Pons (tissue), 1 donor: ENCODE measurements around the gene EDAR.
A peak's percentile ranks its signal among the peaks of the same experiment; 100 is the strongest.

Experiments
- DNase-seq: peaks from one replicate; pipeline ENCODE4 v3.0.0-alpha.2; 2016; ENCODE audit warnings: low spot score

Gene EDAR

DNA sequence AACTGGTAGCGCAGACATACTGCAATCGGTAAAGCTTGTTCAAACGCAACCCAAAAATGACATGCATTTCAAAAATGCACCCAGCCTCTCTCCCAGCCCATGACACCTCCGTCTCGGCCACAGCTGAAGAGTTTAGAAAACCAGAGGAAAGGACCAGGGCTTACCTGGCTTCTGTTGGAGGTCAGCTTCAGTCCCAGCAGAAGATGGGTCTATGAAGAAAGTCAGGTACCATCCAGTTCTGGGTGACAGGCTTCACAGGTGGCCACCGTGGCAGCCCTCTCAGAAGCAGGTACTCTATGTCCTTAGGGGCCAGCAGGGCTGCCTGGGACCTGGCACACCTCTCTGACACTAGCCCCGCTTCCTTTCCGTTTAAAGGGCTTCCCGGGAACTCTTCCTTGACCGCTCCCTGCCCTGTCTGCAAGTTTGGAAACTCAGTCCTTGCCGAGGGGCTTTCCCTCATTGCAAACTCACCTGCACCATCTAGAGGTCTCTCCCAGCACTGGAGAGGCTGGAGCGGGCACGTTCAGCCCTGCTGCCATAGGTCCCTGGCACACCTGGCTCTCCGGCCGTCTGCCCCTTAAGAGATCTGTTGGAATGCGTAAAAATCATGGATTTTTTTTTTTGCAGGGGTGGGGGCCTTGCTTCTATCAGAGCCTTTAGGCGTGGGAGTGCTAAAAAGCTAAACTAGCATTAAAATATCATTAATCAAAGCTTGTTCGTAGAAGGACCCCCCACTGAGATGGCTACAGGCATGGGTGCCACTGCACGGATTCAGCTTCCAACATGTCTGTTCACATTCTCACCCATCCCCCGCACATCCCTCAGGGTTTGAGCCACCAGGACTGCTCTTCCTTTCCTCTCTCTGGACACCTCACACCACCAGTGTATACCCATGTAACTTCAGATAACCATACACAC is at the start of gene EDAR:
Gene EDAR (minus strand): TSS at position 425 of the 918 bp plus-strand sequence. CDS start 58,206 bp downstream, outside the sequence.
- no peak for DNase-seq

DNA sequence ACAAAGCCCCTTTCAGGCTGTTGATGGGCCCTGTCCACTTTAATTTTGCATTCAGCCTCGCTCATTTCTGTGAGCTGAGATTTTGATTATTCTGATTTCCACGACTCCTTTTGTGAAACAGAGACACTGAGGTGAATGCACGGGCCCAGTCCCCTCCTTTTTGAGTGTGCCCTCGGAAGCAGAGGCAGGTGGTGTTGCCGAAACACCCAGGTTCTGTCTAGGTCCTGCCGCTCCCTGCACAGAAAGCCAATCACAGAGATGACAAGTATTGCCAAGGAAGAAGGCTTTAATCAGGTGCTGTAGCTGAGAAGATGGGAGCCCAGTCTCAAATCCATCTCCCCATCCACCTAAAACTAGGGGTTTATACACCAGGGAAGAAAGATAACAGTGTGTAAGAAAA is 44.2 kb upstream of the EDAR start:
- DNase-seq = no peak

DNA sequence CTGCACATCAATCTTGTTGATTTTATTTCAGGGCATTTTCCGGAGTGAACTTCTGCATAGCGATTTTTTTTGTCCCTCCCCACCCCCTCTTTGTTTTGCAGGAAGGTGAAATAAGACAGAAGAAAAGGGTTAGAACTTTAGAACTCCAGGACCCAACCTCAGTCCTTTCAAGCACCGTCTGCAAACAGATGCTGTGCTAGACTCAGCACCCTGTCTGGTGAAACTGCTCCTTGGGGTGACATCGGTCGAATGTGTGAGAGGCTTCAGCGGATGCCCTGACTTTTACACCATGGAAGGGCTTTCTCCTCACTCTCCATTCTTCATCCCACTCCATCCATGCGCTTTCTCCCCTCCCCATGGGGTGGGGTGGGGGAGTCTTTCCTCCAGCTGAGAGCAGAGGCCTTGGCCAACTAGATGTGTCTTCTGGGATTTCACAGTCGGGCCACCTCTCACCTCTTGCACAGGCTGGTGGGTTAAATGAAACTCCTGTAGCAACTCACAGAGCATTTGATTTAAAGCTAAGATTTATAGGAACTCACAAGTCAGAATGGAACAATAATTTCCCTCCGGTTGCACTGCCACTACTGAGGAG is 43.3 kb upstream of the EDAR start:
- no peak for DNase-seq

DNA sequence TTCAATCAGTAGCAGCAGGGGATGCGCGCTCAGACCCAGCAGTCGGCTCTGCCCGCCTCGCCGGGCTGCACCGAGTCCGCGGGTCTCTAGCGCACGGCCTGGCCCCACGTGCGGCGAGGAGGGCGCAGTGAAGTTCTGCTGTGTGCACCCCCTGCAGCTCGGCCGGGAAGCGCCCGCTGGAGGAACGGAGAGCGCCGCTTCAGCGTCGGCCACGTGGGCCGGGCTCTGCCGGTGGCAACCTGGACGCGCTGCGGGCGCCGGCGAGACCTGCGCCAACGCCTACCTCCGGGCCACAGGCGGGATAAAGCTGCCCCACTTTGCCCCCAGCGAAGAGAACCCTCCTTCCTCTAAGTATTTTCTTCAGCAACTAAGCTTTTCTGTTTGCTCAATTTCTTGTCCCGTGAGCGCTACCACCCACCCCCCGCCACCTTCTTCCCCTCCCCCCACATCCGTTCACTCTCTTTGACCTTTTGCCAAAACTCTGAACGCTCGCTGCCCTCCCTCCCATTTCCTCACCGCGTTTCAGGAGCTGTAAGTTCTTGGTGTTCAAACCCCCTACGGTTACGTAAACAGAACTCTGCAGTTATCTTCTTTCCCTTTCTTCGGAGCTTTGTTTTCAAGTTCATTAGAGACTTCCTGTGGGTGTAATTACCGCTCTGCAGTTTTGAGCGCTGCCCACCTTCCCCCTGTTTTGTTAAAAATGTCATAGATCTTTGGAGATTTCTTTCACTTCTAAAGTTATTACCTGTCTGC is 42.6 kb upstream of the EDAR start:
- DNase-seq = peak; percentile 17

DNA sequence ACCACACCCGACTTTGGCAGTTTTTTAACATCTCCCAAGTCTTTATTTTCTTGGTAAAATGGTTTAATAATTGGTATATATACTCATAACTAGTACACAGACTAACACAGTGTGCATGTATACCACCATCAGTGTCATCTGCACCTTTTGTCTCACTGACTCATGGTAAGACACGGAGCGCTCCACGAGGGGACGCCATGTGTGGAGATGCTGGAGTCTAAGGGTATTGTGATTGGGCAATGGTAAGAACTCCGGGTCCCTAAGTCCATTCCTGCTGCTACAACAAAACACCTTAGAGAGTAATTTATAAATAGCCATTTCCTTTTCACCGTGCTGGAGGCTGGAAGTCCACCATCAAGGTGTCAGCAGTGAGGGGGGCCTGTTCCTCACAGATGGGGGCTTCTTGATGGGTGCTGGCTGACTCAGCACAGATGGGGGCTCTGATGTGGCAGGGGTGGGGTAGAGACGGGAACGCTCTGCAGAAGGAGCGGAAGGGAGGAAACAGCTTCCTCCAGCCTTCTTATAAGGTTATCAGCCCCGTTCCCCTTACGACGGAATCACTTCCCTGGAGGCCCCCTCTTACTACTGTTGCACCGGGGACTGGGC is 42.0 kb upstream of the EDAR start:
- no peak for DNase-seq

DNA sequence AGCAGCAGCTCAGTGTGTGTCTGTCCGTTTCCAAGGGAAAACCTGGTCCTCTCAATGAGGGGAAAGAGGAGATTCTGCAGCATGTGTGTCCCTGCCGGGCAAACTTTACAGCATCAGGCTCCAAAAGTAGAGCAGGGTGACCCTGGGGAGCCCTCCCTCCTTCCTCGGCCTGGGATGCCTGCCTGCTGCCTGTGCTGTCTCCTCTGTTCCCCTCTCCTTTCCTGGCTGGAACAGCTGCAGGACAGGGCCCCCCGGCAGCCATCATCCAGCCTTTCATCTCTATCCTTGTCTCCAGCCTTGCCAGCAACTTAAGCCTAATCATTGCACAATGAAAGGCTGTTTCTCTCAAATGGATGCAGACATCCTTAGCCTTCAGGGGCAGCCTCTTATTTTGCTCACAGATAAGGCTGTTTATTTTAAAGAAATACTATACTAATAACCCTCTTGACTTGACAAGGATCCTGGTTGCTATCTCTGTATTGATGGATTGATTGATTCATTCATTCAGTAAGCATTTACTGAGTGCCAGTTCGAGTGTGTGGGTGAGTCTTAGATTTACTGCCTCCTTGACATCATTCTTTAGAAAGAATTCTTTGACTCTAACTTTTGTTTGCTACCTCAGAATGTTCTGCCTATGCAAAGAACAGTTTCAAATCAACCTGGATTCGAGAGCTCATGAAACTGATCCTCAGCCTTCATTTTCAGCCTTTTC is 40.6 kb upstream of the EDAR start:
- no peak for DNase-seq

DNA sequence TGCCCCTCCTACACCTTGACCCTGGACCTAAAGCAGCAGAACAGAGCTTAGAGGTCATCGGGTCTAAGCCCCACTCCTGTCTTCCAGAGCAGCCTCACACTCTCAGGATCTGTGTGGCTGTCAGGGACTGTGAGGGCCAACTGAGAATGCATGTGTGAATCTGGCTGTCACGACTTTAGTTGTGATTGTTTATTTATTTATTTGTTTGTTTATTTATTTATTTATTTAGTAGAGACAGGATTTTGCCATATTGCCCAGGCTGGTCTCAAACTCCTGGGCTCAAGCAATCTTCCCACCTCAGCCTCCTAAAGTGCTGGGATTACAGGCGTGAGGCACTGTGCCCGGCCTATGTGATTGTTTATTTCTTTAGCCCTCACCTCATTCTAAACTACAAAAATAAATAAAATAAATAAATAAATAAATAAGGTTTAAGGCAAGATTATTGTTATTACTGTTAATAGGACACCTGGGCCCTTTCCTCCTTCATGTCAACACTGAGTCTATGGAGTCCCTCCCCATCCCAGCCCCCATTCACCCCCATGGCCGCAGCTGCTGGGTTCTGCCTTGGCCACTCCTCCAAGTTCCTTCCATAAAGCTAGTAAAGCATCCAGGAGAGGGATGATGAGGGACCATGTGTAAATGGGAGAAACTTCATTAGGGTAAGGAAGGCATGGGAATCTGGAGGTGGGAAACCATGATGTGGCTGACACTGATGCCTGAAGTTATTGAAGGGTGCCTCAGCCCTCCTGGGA is 39.9 kb upstream of the EDAR start:
- no peak for DNase-seq

DNA sequence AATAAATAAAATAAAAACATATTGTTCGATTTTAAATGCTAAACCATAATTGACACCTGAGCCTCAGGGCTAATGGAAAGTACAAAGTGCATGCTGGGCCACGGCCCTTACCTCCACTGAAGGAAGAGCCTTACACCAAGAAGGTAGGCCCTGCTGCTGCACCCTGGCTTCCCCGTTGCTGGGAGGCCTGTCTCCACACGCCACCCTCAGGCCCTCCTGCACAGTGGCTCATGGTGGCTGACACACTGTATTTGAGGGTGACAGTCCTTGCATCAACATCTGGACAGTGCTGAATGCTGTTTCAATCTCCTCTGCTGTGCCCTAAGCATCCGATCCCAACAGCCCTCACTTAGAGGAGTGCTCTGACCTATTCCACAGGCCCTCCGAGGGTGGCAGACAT is 39.3 kb upstream of the EDAR start:
- no peak for DNase-seq

DNA sequence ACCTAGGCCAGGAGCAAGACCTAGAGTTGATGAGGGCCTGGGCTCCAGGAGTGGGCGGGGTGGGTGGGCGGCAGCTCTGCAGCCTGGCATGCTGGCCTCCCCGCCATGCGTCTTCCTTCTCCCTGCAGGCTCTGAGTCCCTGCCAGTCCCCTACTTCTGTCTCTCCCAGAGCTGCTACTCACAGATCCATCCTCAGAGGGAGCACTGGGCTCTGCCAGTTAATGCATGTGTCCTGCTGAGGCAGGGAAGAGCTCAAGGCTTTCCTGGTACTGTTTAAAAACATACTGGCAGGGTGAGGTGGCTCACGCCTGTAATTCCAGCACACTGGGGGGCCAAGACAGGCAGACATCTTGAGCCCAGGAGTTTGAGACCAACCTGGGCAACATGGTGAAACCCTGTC is 38.7 kb upstream of the EDAR start:
- DNase-seq = no peak

DNA sequence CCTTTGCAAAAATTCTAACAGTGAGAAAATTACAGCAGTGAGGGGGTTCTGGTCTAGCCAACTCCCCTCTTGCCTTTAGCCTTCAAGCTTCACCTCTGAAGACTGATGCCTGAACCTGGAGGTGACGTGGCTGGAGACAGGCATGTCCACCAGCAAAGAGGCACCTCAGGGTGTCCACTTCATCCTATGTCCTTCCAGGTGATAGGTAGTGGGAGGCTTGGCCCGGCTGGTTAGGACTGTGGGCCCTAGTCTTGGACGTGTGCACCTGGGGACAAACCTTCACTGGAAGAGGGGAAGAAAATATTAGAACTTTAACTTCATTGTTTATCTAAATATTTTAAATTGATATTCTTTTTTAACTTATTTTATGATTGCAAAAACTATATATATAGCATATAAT is 35.5 kb upstream of the EDAR start:
- DNase-seq = no peak

DNA sequence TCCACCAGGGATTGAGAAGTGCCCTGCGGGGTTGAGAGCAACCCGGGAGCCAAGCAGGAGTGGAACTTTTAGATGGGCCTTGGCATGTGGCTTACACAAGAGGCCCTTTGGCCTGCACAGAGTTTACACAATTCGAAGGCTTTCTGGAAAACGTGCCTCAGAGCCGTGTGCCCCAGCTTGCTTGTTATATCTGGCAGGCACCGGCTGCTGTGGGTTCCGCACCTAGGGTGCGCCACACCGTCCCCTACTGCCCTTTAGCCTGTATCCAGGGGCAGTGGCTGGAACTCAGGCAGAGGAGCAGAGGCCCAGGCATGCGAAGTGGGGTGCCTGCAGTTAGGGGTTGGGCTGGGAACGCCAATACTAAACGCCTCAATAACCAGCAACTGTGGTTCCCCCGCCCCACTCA is 32.9 kb upstream of the EDAR start:
- DNase-seq = no peak

DNA sequence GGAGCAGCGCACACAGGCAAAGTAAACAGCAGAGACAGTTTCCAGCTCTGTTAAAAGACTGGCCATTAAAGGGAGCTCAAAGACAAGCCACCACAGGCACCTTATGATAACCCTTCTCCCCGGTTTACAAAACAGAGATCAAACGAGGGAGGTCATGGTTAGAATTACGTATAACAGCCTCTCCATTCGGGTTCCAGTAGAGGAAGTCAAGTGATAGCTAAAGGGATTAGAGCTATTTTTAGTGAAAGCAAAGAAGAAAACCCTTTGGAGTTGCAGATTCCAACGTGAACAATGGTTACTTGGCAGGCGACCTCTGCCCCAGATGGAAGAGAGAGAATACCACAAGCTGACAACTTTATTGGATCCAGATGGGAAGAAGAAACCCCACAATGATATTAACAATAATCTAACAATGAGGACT is 31.2 kb upstream of the EDAR start:
- no peak for DNase-seq

DNA sequence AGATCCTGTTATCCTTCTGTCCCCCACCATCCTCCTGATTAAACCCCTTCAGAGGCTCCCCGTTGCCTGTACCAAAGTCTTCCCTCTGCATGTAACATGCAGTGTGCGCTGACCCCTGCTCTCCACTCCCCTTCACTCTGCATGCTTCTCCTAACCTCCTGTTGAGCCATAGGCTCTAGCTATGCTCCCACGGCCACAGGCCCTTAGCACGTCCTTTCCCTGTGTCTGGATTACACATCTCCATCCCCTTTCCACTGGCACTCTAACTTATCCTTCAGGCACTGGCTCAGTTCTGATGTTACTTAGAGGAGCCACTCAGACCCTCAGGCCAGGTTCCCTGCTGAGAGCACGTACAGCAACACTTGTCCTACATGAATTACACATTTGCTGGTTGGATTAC is 29.4 kb upstream of the EDAR start:
- DNase-seq = no peak

DNA sequence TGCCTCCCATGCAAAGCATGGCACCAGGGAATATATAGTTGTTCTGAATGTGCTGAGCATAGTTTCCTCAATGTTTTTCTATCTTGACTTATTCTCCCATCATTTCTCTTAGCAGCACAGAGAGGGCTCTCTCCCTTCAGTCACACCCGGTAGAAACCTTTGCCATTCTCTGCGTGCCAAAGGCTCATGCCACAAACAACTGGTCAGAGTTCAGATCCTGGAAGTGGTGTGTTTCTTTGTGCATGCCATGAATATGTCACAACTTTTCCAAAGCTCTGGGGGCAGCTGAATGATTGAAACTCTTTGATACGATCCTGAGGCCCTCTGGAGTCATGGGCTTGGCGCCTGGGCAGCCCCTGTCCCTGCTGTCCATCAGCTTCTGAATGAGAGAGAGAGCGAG is 28.0 kb upstream of the EDAR start:
- no peak for DNase-seq

DNA sequence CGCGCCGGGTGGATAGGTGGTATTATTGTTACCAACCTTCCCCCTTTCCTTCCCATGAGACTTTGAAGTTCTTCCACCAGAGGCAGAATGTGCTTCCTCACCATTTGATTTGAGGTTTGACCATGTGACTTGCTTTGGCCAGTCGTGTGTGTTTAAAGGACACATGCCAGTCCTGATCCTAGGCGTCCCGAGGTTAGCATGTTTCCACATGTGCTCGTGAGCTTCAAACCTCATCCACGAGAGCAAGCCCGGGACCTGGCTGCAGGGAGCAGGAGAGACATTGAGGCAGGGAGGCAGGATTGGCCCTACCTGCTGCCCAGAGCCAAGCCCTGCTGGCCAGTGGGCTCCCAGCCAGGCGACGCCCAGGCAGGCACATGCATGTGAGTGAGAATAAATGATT is 27.4 kb upstream of the EDAR start:
- DNase-seq = no peak

DNA sequence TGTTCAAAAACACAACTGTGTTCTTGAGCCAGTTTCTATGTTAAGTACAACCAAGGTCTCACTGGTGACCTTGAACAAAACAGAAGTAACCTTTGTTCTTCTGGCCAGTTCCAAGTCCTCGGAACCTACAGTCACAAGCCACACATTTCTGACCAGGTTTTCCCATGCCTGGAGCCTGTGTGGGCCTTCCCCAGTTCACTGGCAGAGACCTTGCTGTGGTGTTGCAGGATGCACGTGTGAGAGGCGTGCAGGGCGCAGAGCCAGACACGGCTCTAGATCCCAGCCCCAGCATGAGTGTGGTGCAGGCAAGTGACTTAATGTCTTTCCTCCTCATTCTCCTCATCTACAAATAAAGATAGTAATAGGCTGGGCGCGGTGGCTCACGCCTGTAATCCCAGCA is 25.5 kb upstream of the EDAR start:
- DNase-seq = no peak

DNA sequence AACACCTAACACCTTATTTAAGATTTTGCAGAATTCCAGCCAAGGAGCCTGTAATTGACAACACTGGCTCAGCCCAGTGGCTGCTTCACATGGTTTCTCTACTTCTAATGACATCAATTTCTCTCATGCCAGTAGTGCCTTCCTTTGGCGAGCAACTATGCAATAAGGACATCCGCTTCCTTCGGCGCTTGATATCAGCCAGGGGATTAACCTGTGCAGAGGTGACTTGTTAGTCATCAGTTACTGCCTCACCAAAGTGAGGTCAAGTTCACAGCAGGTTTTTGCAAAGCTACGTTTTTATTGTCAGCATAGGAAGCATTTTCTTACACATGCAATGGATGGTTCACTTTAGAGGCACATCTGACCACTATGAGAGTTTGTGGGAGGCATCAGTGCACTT is 24.0 kb upstream of the EDAR start:
- no peak for DNase-seq

DNA sequence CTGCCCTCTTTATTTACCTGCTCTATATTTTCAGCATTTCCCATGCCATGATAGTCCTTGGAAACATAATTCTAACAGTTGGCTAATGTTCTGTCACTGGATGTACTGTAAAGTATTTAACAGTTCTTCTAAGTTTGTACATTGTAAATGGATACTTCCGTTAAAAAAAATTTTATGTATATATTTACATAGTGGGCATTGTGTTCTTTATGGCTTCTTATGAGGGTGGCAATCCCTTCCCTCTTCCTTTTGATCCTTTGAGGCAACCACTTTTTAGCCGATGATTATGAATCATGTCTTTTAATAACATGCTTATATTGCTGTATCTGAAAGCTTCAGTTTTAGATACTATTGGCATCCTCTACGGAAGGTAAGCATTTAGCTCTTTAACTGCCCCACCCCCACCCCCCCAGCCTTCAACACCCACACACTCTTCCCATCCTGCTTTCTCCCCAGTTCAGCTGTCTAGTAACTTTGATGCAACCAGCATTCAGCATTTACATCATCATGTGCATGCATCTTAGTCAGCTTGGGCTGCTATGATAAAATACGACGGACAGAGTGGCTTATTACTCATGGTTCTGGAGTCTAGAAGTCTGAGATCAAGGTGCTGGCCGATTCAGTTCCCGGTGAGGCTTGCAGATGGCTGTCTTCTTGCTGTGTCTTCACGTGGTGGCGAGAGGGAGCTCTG is 21.0 kb upstream of the EDAR start:
- no peak for DNase-seq

DNA sequence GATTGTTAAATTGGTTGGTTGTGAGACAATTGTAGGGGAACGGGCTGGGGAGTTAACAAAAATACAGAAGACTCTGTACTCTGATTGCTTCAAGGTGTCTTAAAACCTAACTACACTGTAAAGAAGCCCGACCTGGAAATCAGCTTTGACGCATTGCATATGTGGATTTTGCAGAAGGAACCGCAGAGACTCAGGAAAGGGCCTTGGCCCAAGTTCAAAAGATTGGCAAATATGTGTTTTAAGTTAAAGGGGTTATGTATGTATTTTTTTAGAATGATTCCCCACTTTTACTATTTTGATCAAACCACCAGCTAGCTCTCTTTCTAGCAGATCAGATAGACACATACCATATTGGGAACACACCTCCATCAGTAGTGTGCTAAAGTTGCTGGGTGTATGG is 18.0 kb upstream of the EDAR start:
- DNase-seq = no peak

DNA sequence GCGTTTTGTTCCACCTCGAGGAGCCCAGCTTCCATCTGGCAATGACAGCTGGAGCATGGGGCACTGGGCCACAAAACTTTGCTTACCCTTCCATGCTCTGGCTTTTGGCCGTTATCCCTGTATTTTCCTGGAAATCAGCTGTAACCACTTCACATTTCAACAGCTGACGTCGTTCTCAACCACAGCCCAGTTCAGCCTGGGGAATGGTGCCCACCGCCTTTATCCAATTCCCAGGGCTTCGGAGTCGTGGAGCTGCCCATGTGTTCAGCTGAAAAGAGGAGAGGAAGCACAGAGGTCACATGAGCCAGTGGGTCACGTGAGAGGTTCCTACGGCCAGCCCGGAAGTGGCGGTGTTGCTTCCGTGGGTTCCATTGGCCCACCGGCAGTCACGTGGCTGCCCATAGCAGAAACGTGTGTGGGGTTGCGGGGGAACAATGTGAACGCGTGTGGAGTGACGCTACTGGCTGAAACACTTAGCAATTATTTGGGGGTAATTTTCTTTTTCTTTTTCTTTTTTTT is 16.7 kb upstream of the EDAR start:
- DNase-seq = peak; percentile 25
